Measurements from ENCODE around the gene PCSK6. TPM values are rescaled to one million over a fixed set of nuclear protein-coding genes. Genes with fewer than 3 reads are reported as not detected.

PCSK6 gene
- total and polyA plus RNA-seq, 9 donors, result 3.8 to 26.0 (median 13.0) TPM

GRCh38 chr15:101511717-101512116 is 22.2 kb upstream of the PCSK6 start:
- no peak overlapping the region for H3K27ac ChIP-seq
- H3K36me3 ChIP-seq, result no peaks in the 10 kb centered on the region
- intact Hi-C loops (cut with DNase I), result no loop called here
- TF ChIP-seq EP300 (IDR thresholded peaks at IDR 0.05), result no peak
- no peak for TF ChIP-seq POLR2A (IDR thresholded peaks at IDR 0.05)
- TF ChIP-seq, protein P1, sequence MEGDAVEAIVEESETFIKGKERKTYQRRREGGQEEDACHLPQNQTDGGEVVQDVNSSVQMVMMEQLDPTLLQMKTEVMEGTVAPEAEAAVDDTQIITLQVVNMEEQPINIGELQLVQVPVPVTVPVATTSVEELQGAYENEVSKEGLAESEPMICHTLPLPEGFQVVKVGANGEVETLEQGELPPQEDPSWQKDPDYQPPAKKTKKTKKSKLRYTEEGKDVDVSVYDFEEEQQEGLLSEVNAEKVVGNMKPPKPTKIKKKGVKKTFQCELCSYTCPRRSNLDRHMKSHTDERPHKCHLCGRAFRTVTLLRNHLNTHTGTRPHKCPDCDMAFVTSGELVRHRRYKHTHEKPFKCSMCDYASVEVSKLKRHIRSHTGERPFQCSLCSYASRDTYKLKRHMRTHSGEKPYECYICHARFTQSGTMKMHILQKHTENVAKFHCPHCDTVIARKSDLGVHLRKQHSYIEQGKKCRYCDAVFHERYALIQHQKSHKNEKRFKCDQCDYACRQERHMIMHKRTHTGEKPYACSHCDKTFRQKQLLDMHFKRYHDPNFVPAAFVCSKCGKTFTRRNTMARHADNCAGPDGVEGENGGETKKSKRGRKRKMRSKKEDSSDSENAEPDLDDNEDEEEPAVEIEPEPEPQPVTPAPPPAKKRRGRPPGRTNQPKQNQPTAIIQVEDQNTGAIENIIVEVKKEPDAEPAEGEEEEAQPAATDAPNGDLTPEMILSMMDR (IDR thresholded peaks at IDR 0.05), result no peak
- no peaks in the 10 kb centered on the region for H3K27me3 ChIP-seq
- DNase-seq, result no peak
- H3K4me1 ChIP-seq (ENCODE audit: insufficient read depth), result no peaks in the 10 kb centered on the region
- no peaks in the 10 kb centered on the region for H3K9me3 ChIP-seq
- H3K4me3 ChIP-seq, result no peak overlapping the region

DNA sequence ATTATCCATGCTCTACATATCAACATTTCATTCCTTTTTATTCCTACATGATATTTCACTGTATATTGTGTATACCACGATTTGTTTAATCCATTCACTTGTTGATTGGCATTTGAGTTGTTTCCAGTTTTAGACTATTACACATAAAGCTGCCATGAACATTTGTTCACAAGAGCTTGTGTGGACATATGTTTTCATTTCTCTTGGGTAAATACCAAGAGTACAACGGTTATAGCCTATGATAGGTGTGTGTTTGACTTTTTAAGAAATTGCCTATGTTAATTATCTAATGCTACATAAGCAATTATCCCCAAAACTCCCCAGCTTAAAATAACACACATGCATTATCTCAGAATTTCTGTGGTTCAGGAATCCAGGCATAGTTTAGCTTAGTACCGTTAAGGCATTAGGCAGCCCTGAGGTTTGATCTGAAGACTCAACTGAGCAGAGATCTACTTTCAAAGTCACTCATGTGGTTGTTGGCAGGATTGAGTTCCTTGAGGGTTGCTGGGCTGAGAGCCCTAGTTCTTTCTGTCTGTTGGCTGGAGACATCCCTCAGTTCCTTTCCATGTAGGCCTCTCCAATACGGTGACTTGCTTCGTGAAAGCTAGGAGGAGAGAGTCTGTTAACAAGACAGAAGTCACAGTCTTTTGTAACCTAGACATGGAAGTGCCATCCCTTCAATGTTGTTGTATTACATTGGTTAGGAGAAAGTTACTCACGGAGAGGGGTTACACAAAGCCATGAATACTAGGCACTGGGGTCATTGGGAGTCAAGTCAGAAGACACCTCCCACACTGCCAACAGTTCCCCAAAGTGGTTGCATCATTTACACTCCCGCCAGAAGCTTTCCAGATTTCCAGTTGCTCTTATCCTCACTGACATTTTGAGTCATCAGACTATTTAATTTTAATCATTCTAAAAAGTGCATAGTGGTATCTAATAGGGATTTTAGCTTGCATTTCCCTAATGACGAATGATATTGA is 21.0 kb upstream of the PCSK6 start:
- no peak for TF ChIP-seq POLR2A (IDR thresholded peaks at IDR 0.05)
- TF ChIP-seq, protein P1 (IDR thresholded peaks at IDR 0.05), result no peak
- TF ChIP-seq EP300 (IDR thresholded peaks at IDR 0.05), result no peak
- 80 to 86% (median 81%) methylated on average over 8 of the region's 8 CpGs for whole genome bisulfite sequencing, 3 donors
- no peak for DNase-seq
- H3K4me3 ChIP-seq, result no peak overlapping the region
- H3K27me3 ChIP-seq, result no peaks in the 10 kb centered on the region
- H3K27ac ChIP-seq, result no peak overlapping the region
- no peaks in the 10 kb centered on the region for H3K36me3 ChIP-seq
- H3K9me3 ChIP-seq, result no peaks in the 10 kb centered on the region
- H3K4me1 ChIP-seq (ENCODE audit: insufficient read depth), result no peaks in the 10 kb centered on the region
- intact Hi-C loops (cut with DNase I), result no loop called here

GRCh38 chr15:101509279-101509678 is 19.8 kb upstream of the PCSK6 start:
- intact Hi-C loops (cut with DNase I), result no loop called here
- no peak for TF ChIP-seq EP300 (IDR thresholded peaks at IDR 0.05)
- no peak for TF ChIP-seq POLR2A (IDR thresholded peaks at IDR 0.05)
- TF ChIP-seq, protein P1 (IDR thresholded peaks at IDR 0.05), result no peak
- no peaks in the 10 kb centered on the region for H3K27me3 ChIP-seq
- no peaks in the 10 kb centered on the region for H3K9me3 ChIP-seq
- H3K36me3 ChIP-seq, result no peaks in the 10 kb centered on the region
- 72 to 79% (median 76%) methylated on average over 6 of the region's 6 CpGs for WGBS, 3 donors
- no peaks in the 10 kb centered on the region for H3K4me1 ChIP-seq (ENCODE audit: insufficient read depth)
- H3K4me3 ChIP-seq, result no peak overlapping the region
- no peak overlapping the region for H3K27ac ChIP-seq
- no peak for DNase-seq

DNA sequence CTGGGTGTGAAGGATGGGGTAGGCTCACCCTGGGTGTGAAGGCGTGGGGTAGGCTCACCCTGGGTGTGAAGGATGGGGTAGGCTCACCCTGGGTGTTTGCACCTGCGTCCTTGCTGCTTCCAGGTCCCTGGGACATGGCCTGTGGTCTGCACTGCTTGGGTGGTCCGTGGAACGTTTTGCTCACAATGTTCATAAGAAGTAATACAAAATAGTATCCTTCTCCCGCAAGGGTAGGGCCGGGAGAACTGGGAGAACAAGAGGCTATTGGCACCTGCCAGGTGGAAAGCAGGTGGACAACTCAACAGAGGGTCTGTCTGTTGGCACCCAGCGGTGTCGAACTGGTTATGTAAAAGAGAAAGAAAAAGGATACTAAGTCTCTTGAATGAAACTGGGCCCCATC is 17.0 kb upstream of the PCSK6 start:
- Histone ChIP-seq H3K4me3 (no peak overlapping the region), H3K4me1 (ENCODE audit: insufficient read depth) (peaks cover under 1% of the 10 kb centered on the region), H3K27ac (no peak overlapping the region), H3K9me3 (no peaks in the 10 kb centered on the region), H3K27me3 (no peaks in the 10 kb centered on the region), H3K36me3 (no peaks in the 10 kb centered on the region)
- TF ChIP-seq POLR2A (IDR thresholded peaks at IDR 0.05) (no peak), EP300 (IDR thresholded peaks at IDR 0.05) (no peak)
- 88 to 92% (median 90%) methylated on average over 8 of the region's 8 CpGs for WGBS, 3 donors
- intact Hi-C loops (cut with DNase I), result no loop called here
- DNase-seq, result no peak
